Left renal pelvis (tissue), 4 donors: ENCODE measurements around the gene PRDM16. TPM values are rescaled to one million over a fixed set of nuclear protein-coding genes. Genes with fewer than 3 reads are reported as not detected.
A peak's percentile ranks its signal among the peaks of the same experiment; 100 is the strongest.

Experiments
- DNase-seq, 4 donors: peaks; one replicate each; pipeline ENCODE4 v3.0.0-alpha.2; 2013; ENCODE audit warnings: low read depth in 4 of 4, low spot score in 3 of 4
- polyA plus RNA-seq, 4 donors: library from polyadenylated mRNA; unstranded; fragments of 120-200 nt; gene quantifications; one replicate each; pipeline ENCODE4 v1.2.1, GENCODE V29; 2013; ENCODE audit not compliant: insufficient read length in 4 of 4

Gene PRDM16
- polyA plus RNA-seq, 4 donors: 1.1 to 11.1 (median 6.8) TPM

DNA sequence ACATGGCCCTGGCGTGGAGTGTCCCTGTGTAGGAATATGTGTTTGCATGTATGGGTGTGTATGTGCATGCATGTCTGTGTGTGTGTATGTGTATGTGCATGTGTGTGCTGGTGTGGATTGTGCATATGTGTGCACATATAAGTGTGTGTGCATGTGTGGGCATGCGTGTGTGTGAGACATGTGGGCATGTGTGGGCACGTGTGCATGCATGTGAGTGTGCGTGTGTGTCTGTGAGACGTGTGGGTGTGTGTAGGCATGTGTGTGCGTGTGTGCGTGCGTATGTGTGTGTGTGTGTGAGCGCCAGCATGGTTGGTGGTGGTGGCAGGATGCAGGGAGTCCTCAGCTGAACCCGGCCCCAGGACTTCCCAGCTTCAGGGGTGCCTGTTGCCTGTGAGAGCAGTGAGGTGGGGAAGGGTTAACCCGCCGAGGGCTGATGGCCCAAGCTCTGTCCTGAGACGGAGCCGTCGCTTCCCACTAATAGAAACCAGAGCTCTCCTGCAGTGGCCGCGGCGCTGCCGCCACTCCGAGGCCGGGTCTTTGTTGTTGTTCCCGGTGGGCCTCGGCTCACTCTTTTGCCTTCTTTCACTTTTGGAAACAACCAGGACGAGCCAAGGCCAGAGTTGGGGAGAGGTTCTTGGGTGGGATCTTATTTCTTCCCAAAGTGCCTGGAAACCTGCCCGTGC, 241.9 kb downstream of the PRDM16 start:
- DNase-seq: no peak

DNA sequence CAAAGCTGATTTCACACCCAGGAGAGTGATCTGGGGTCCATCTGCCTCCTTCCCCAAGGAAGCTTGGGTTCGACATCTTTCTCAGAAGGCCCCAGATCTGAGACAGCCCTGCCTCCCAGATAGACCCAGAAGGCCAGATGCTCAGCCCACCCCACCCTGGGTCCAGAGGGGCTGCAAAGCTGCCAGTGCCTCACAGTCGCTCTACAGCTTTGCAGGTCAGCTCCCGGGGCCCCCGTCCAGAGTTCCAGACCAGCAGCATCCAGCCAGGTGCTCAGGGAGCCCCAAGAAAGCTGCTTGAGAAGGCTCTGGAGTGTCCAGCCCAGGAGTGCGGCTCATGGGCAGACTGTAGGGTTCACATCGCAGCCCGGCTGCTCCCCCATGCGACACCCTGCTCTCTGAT, 242.7 kb downstream of the PRDM16 start:
- DNase-seq: no peak

DNA sequence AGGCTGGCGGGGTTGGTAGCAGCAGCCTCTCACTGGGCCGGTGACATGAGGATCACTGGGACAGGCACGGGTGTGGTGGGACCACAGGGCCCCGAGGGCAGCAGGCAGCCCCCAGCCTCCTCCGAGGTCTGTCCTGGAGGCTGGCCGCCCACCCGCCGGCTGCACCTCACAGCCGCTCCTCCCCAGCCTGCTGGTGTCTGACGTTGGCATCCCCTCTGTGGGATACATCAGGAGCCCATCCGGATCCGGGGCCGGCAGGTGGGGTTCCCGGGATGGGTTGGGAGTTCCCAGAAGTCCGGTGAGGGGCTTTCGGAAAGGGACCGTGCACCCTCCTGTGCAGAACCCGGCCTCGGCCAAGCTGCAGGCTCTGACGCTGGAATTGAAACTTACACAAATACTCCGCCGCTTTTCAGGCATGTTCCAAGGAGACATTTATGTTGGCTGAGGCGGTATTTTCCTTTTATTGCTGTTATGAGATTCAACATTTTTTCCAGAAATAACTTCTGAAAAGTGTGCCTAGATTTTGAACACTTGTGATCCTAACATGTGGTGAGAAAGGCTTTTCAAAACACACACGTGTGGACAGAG, 243.4 kb downstream of the PRDM16 start:
- DNase-seq: no peak

DNA sequence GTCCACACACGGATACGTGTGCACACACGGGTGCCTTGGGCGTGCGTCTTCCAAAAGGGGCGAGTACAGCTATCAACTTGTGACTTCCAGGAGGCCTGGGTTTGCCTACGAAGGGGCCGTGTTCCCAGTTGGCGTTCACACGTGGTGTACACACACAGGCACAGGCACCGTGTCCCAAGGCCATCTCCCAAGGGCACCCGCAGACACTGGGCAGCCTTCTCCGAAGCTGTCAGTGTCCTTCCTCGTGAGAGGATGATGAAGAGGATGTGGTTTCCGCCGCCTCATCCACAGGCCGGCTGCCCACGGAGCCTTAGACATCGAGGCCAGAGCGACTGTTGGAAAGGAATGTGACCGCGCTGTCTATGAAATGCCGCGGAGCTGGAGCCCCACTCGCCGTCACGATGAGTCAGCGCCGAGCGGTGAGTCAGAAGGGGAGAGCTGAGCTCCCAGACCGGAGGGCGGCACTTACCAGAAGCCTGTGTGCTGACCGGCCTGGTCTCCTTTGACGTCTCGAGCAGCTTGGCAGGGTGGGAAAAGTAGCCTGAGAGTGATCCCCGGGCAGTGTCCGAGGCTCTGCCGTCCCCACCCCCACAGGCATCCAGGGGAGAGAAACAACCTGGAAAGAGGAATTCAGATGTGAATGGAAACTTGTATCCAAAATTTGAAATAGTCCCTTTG, 244.0 kb downstream of the PRDM16 start:
- DNase-seq: peak in 1 of 4 donors; percentile 65

DNA sequence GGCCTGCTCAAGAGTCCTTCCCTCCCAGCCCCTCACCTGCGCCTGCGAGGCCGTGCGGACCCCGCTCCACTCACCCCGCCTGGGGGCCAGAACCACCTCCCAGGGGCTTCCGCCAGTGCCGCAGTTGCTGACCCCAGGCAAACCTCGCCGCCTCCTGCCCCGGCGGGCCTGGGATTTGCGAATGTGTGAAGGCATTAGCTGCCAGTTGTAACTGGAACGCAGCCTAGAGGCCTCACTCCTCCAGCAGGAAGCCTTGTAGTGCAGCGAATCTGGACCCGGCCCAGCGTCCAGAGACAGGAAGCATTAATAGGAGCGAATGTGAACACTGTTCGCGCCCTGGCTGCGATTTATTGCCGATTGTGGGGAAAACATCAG, 244.6 kb downstream of the PRDM16 start:
- peak in 2 of 4 donors; percentile 67 to 69 for DNase-seq

DNA sequence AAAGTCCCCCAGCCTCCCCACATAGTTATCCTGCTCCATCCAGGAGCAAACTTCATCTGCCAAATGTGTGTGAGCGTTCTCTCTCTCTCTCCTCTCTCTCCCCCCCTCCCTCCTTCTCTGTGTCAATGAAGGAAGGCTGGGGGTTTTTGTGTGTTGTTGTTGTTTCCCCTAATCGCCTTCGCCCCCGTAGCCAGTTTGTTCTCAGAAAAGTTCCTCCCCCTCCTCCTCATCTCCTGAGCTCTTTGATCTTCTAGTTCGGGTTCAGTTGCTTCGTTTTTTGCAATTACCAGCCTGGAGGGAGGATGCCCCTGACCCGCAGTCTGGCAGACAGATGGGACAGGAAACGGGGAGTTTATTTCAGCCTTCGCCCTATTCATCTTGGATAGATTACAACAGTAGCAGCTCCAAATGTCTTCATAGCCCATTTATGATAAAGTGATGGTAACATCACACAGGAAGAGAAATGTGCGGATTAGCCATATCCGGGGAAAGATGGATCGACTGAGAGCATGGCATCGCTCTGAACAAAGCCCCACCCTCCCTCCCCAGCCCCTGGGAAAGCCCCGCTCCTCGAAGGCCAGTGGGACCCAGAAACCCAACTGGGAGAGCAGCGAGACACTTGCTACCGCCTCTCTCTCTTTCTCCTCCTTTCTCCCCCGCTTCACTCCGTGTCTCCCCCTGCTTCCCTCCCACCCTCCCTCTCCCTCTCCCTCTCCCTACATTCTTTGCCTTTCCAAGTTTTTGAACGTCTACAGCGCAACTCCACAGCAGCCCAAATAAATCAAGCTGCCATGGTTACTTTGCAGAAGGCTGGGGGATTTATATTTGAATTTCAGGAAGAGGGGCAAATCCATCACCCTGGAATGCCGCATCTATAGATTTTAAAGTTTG, 245.7 kb downstream of the PRDM16 start:
- DNase-seq: peak in 1 of 4 donors; percentile 61

DNA sequence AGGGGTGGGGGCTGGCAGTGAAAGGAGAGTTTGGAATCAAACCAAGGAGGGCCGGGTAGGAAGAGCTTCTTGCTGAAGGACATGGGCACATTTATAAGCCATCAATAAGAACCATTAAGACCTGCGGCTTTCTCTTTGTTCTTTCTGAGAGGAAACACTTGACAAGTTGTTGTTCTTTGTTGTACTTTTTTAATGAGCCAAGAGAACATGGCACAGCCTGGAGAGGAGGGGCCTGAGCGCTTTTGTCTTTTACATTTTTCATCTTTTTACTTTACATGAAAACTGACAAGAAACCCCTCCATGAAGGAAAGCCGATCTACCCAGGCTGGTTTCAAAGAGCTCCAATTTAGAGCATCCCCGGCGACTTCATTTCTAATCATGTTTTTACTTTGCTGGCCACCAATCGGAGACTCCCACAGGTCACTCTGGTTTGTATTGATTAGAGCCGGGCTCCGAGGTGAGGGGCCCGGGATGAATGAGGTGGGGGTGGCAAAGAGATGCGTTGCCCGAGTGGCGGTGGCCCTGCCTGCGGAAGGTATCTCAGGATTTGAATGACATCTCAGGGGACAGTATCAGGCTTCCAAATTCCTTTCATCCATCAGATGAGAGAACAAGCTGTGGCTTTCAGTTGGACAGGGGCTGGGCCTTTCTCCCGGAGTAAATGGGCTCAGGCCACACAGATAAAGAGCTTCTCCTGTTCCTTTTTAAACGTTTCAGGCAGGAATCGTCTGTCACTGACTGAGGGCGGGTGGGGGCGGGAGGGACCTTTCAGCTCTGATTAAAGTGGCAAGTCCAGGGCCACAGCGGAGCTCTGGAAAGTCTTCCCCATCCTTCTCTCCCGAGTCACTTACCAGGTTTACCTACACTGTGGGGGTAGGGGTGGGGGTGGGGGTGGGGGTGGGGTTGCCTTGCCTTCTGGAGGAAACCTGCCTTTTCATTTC, 246.7 kb downstream of the PRDM16 start:
- DNase-seq: no peak

DNA sequence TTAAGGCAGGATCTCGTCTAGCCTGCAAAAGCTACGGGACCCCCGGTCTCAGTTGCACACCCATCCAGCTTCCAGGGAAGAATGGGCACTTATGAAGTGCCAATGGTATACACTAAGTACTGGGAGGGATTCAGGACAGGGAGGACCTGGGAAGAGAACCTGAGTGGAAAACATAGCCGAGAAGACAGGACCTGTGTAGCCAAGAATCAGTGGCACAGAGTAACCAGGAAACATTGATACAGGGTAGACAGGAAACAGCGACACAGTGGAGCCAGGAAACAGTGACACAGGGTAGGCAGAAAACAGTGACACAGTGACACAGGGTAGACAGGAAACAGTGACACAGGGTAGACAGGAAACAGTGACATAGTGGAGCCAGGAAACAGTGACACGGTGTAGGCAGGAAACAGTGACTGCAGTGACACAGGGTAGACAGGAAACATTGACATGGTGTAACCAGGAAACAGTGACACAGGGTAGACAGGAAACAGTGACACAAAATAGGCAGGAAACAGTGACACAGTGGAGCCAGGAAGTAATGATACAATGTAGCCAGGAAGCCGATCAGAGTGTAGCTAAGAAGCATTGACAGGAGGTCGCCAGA, 247.4 kb downstream of the PRDM16 start:
- DNase-seq: no peak

DNA sequence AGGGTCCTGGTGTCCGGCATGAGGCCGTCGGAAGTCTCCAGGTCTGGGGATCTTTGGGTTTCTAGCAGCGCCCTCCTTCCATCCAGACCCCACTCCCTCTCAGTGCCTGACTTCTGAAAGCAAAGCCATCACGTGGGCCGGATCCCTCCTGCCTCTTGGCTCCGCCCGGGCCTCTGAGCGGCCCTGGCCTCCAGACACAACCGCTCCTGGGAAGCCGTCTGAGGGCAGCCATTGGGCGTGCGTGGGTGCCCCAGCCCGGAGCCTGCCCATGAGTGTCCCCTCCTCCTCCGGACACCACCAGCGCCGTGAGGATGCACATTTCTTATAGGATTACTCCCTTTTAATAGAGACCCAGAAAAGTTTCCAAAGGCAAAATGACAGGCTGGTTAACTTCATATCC, 248.5 kb downstream of the PRDM16 start:
- DNase-seq: no peak

DNA sequence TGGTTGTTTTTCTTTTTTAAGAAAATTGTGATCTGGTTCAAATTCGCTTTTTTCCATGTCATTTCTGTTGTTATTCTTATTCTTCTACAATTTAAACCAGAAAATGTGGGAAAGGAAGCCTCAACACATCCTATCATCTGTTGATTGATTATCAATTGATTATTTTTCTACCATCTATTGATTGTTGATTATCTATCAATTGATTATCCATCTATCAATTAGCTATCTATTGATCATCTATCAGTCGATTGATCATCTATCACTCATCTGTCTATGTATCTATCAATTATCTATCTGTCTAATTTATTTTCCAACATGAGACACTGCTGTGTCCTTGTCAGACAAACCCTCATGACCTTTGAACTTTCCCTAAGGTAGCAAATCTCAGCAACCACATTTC, 249.3 kb downstream of the PRDM16 start:
- no peak for DNase-seq

DNA sequence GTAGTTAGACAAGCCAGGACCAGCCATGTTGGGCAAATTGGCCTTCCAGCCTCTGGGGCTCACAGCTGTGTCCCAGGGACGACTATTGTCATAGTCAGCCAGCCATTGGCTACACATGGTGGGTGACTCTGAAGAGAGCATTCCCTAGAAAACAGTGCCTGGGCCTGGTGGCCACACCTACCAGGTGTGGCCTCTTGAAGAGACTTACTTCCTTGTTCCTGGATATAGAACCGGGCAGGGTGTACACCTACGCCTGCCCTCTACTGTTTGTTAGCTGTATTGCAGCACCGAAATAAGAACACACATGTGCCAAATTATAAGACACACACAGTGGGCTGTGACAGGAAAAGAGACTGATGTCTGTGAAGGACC, 250.9 kb downstream of the PRDM16 start:
- DNase-seq: no peak

DNA sequence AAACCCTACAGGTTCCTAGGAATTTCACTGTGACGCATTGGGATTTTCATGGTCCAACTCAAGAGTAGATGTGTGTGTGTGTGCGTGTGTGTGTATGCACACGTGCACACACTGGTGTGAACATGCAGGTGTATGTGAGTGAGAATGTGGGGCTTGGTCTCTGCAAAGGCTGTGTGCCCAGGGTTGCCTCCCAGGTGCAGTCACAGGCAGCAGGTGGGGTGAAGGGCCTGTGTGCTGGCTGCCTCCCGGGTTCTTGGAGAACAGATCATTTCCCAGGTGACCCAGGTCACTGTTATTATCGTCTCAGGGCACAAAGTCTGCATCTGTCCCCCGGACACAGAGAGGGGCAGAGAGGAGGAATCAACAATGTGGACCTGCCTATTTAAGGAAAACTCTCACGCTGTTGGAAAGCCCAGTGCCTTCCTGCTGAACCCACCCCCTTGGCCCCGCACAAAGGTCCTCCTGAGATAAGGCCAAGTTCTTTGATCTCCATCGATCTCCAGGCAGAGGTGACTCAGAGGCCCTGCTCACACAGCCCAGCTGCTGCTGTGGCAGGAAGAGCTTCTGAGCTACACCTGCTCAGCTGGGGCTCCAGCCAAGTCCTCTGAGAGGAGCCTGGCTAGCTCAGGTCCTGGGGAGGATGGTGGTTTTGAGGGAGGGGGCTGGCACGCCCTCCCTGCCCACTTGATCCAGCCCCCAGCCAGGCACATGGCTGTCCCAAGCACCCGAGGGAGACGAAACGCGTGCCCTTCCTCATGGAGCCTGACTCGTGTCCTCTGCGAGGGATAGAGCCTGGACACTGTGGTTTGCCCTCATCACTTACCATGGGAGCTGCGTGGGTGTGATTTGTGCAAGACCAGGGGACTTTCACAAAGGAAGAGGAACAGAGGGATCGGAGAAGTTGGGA, 251.5 kb downstream of the PRDM16 start:
- no peak for DNase-seq

DNA sequence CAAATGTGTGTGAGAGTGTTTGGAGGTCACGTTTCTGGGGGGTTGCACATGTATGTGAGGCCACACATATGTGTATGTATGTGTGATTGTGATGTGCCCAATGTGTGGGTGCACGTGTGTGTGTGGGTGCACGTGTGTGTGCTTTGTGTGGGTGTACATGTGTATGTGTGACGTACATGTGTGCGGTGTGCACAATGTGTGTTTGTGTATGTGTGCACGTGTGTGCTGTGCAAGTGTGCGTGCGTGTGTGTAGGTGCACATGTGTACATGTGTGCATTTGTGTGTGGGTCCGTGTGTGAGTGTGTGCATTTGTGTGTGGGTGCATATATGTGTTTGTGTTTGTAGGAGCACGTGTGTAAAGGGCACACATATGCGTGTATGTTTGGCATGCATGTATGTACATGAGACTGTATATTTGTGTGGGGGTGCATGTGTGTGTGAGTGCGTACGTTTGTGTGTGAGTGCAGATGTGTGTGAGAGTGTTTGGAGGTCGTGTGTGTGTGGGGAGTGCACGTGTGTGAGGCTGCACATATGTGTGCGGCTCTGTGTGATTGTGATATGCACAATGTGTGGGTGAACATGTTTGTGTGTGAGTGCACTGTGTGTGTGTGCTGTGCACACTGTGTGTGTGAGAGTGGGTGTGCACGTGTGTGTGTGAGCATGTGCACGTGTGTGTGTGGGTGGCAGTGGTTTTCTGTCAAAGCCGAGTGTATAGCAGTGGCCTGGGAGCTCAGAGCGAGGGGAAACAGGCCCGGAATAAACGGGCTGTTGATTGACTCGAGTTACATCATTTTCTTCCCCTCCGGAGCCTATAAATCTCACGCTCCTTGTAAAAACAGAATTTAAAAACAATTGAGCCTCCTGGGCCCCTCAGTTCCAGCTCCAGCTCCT, 252.8 kb downstream of the PRDM16 start:
- no peak for DNase-seq

DNA sequence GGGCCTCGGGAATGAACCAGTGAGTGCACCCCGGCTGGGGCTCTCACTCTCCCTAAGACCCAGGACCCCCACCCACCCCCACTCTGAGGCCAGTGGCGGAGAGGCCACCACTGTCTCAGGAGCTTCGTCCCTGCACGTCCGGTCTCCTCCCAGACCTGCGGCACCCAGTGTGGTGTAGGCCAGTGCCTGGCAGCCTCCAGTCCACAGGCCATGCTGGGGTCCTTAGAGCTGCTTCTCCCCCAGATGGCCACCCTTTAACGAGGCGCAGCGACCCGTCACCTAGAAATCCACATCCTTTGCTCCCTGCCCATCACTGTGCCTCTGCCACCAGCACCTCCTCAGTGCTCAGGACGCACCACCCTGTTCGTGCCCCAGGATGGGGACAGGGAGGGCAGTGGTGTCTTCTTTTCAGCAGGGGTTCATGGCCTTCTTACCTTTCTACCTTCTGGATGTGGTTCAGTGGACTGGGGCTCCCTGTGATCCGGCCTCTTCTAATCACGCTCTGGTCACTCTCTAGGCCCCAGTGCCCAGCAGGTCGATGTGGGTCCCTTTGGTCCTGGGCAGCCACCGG, 253.5 kb downstream of the PRDM16 start:
- DNase-seq: no peak

DNA sequence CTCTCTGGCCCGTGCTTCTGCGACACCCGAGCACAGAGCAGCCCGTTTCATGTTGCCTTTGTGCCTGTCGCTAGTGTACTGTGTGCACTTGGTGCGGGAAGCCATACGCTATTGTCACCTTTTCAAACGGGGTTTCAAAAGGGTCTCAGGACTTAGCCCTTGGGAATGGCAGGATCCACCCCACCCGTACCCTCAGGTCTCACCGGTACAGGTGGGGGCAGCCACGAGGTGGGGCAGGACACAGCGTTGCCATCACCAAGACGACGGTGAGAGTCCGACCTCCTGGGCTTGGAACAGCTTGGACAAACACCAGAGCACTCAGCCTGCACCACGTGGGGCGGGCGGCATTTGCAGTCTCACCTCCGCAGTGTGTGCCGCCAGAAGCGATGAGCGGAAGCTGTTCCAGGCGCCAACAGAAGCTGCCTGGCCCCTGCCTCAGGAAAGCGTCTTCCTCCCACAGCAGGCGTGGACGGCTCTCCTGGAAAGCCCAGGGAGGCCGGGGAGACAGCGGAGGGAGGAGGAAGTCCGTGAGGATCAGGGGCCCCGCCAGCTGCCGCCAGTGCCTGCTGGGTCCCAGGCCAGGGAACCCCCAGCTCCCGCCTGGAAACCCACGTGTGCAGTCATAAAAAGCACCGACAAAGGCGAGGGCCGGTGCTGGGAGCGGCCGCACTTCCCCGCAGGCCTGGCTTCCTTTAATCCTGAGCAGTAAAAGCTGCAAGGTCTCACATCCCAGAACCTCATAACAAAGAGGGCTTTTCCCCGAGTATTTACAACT, 254.2 kb downstream of the PRDM16 start:
- no peak for DNase-seq
